WERI-Rb-1 (cell line): Measurements from ENCODE around the gene ROS1.

Experiments
- DNase-seq: peaks from one replicate; pipeline ENCODE4 v3.0.0-alpha.2; 2020
- H3K27ac ChIP-seq: fragments of 250-450 bp; sonication (Bioruptor Pico); 2 replicates; pipeline ENCODE4 v1.5.1; 2020; ENCODE audit warnings: mild to moderate bottlenecking, moderate library complexity
- H3K27me3 ChIP-seq: fragments of 250-450 bp; sonication (Bioruptor Pico); 2 replicates; pipeline ENCODE4 v1.5.1; 2021; ENCODE audit warnings: mild to moderate bottlenecking, low read depth, moderate library complexity; ENCODE audit not compliant: insufficient read depth, severe bottlenecking
- H3K36me3 ChIP-seq: fragments of 250-450 bp; sonication (Bioruptor Pico); 2 replicates; pipeline ENCODE4 v1.5.1; 2020; ENCODE audit warnings: mild to moderate bottlenecking, moderate library complexity
- H3K4me3 ChIP-seq: 2 replicates; pipeline ENCODE4 v1.5.1; 2011; ENCODE audit warnings: low read depth, mild to moderate bottlenecking, control low read depth, low read length
- H3K9me3 ChIP-seq: fragments of 250-450 bp; sonication (Bioruptor Pico); 2 replicates; pipeline ENCODE4 v1.5.1; 2021; ENCODE audit warnings: mild to moderate bottlenecking, moderate library complexity; ENCODE audit not compliant: severe bottlenecking
- TF ChIP-seq, protein P1 (sequence below): IDR thresholded peaks from 2 replicates; pipeline ENCODE4 v1.5.1; 2011; ENCODE audit warnings: low read depth, mild to moderate bottlenecking, control low read depth, inconsistent platforms, low read length

The ROS1 gene

DNA sequence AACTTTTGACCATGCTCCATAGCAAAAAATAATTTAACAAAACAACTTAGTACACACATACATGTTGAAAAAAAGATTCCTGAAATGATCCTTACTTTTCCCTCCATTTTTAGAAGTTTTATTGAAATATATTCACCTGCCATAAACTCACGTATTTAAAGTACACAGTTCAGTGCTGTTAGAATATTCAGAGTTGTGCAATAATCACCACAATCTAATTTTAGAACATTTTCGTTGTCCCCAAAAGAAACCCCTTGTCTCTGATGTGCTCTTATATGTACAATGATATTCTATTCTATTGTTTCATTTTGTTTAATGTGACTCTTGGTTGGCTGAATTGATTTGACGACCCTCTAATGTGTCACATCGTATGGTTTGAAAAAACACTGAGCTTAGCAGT is 15.9 kb downstream of the ROS1 start:
- Histone ChIP-seq H3K27me3 (no peaks in the 10 kb centered on the region), H3K36me3 (no peaks in the 10 kb centered on the region), H3K27ac (no peak overlapping the region), H3K9me3 (no peaks in the 10 kb centered on the region), H3K4me3 (no peak overlapping the region)
- DNase-seq, result no peak
- TF ChIP-seq, protein P1, sequence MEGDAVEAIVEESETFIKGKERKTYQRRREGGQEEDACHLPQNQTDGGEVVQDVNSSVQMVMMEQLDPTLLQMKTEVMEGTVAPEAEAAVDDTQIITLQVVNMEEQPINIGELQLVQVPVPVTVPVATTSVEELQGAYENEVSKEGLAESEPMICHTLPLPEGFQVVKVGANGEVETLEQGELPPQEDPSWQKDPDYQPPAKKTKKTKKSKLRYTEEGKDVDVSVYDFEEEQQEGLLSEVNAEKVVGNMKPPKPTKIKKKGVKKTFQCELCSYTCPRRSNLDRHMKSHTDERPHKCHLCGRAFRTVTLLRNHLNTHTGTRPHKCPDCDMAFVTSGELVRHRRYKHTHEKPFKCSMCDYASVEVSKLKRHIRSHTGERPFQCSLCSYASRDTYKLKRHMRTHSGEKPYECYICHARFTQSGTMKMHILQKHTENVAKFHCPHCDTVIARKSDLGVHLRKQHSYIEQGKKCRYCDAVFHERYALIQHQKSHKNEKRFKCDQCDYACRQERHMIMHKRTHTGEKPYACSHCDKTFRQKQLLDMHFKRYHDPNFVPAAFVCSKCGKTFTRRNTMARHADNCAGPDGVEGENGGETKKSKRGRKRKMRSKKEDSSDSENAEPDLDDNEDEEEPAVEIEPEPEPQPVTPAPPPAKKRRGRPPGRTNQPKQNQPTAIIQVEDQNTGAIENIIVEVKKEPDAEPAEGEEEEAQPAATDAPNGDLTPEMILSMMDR, result no peak

DNA sequence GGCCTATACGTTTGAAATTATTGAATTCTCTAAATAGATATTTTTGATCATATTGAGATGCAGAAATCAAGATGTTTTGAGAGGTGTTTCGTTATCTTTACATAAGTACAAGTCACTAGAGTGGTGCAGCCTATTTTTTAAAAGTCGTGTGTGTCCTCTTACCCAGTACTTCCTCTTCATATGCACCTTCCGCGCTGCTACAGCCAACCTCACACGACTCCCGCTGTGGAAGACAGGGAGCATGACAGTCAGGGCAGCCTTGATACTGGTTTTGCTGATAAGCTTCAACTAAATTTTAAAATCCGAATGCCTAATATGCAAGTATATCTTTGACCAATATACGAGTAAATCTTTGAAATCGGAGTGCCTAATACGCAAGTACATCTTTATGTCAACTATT is 16.3 kb downstream of the ROS1 start:
- H3K27me3 ChIP-seq, result no peaks in the 10 kb centered on the region
- no peak overlapping the region for H3K27ac ChIP-seq
- no peak for DNase-seq
- H3K36me3 ChIP-seq, result no peaks in the 10 kb centered on the region
- H3K9me3 ChIP-seq, result no peaks in the 10 kb centered on the region
- no peak overlapping the region for H3K4me3 ChIP-seq
- TF ChIP-seq, protein P1, result no peak

DNA sequence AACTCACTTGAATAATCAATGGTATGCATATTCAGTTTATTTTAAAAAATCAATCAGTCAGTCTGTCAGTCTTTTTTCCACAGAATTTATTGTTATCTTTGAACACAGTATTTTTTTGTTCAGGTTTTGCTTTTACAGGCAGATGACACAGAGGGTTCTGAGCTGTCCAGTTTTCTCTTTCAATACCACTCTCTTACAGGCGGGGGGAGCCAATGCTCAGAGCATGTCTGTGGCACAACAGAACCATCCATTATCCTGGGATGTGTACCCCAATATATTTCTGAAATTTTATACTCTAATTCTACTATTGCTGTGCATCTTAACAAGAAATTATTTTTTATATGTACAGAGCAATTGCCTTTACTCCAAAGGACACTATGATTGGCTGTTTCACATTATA is 21.2 kb downstream of the ROS1 start:
- Histone ChIP-seq H3K27me3 (no peaks in the 10 kb centered on the region), H3K4me3 (no peak overlapping the region), H3K27ac (no peak overlapping the region), H3K36me3 (no peaks in the 10 kb centered on the region), H3K9me3 (no peaks in the 10 kb centered on the region)
- no peak for DNase-seq
- TF ChIP-seq, protein P1, result peak; percentile 47; the same call in 1 of the 2 replicates

DNA sequence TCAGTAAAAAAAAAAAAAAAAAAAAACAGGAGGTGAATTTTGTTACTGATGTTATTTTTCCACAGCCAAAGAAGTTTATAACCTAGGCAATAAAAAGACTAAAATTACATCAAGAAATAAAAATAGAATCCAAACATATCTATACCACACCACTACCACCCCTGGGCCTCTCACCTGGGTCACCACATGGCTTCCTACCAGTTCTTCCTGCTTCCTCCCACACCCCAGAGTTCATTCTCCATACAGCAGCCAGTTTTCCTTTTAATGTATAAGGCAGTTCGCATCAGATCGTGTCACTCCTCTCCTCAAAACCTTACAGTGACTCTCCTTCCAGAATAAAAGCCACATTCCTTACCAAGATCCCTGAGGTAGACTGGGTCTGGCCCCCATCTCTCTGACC is 23.9 kb downstream of the ROS1 start:
- no peaks in the 10 kb centered on the region for H3K36me3 ChIP-seq
- H3K27me3 ChIP-seq, result no peaks in the 10 kb centered on the region
- TF ChIP-seq, protein P1, result no peak
- H3K4me3 ChIP-seq, result no peak overlapping the region
- no peak for DNase-seq
- no peak overlapping the region for H3K27ac ChIP-seq
- no peaks in the 10 kb centered on the region for H3K9me3 ChIP-seq

DNA sequence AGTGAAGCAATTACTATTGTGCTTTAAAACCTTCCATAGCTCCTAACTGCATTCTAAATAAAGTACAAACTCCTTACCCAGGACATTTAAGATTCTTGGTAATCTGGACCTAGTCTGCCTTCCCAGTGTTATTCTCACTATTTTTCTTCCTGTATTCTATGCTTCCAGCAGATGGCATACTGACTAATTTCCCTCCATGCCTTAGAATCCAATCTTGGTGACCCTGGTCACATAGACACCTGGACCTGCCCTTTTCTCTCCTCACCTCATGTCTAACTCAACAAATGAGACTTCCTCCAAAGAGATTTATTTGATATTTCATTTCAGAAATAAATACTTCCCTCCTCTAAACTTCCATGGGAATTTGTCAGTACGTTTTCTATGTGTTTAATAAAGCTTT is 25.8 kb downstream of the ROS1 start:
- Histone ChIP-seq H3K4me3 (no peak overlapping the region), H3K9me3 (no peaks in the 10 kb centered on the region), H3K36me3 (no peaks in the 10 kb centered on the region), H3K27ac (no peak overlapping the region), H3K27me3 (no peaks in the 10 kb centered on the region)
- DNase-seq, result no peak
- TF ChIP-seq, protein P1, result peak; percentile 21; the same call in 1 of the 2 replicates

GRCh38 chr6:117399126-117399525 is 26.6 kb downstream of the ROS1 start:
- Histone ChIP-seq H3K36me3 (no peaks in the 10 kb centered on the region), H3K27ac (no peak overlapping the region), H3K27me3 (no peaks in the 10 kb centered on the region), H3K4me3 (no peak overlapping the region), H3K9me3 (no peaks in the 10 kb centered on the region)
- no peak for DNase-seq
- TF ChIP-seq, protein P1, result no peak
